Measurements from ENCODE around the gene ALG5.

The ALG5 gene, protein sequence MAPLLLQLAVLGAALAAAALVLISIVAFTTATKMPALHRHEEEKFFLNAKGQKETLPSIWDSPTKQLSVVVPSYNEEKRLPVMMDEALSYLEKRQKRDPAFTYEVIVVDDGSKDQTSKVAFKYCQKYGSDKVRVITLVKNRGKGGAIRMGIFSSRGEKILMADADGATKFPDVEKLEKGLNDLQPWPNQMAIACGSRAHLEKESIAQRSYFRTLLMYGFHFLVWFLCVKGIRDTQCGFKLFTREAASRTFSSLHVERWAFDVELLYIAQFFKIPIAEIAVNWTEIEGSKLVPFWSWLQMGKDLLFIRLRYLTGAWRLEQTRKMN

DNA sequence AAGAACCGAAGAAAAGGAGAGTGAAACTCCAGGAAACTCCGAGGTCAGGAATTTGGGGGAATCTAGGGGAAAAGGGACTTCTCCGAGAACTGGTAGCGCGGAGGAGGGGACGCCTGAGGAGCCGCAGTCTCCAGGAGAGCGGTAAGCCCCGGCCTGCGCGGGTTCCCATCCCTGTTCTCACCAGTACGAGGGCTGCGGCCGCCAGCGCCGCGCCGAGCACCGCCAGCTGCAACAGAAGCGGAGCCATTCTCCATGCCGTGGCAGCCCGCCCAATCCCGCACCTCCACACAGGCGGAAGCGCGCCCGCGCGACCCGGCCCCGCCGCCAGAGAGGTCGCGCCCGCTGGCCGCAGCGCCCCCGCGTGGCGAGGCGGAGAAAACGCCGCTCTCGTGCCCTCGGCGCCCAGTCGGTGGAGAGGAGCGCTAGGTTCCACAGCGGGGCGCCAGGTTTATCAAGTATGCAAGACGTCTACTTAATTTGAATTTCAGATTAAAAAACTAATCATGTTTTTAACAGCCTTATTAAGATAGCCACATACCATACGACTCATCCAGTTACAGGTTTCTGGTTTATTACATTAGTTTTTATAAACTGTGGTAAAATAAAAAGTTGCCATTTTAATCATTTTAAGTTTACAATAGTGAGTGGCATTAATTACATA is at the start of gene ALG5:
Gene ALG5, minus strand, starts transcription at position 287 of the 661 bp plus-strand sequence. Its CDS starts 40 bp downstream, at position 247.
- peak; percentile 94 for DNase-seq (ENCODE audit: low spot score)

DNA sequence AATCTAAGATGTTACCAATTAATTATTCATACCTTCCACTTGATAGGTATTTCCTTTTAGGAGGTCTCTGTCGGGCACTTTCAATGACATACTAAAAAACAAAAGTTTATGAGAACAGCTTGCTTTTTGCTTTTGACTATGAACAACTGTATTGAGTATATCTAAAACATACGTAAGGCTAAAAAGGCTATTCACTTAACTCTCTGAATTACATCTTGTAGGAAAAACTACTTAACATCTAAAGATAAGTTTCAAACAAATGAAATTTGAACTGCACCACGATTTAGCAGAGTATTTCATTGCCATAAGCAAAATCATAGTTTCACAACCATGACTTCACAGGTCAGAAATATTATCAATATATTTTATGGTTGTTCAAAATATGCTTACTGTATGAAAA is 48.7 kb upstream of the ALG5 start:
- DNase-seq (ENCODE audit: low spot score) = no peak

DNA sequence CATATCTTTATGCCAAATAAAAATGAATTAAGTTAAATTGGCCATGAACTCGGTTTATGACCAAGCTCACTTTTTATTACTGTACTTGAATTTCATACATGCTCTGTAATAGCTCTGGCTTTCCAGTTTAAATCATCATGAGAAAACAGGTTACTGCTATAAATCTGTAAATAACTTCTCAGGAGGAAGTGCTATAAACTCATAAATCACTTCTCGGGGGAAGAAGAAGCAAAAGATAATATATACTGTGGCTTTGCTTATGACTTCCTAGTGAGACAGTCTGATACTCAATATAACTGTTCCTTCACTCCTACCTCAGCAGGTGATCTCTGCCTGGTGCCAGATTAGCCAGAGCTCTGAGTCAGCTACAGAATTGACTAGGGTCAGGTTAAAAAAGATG is 47.9 kb upstream of the ALG5 start:
- no peak for DNase-seq (ENCODE audit: low spot score)

DNA sequence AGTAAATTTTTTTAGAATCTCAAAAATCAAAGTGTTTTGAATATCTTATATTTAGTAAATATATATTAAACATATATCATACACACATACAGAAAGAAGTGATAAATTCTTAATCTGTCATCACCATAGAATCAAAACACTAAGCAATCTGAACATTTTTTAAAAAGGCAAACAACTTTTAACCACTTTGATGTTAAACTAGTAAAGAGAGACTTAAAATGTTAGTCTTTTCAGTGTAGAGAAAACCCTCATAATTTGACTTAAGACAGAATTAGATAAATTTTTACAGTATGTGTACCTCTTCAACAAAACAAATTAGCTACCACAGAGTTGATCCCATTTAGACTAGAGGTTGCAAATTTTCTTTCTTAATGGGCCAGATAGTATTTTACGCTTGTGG is 46.9 kb upstream of the ALG5 start:
- no peak for DNase-seq (ENCODE audit: low spot score)

DNA sequence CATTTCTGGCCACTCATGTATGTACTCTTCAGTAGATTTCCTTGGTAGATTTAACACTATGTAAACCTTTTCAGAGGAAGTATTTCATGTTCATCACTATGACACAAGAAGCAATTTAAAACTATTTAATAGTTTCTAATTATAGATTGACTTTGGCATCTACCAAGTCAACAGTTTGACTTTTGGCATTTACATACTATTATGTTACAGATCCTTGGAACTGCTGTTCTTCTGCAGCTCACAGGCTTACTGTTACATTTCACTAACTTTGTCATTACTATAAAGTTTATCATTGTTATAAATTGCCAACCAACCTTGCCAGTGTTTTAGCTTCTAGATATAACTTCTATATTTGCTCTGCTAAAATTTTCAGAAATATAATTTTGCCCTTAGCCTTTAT is 41.6 kb upstream of the ALG5 start:
- DNase-seq (ENCODE audit: low spot score) = no peak

DNA sequence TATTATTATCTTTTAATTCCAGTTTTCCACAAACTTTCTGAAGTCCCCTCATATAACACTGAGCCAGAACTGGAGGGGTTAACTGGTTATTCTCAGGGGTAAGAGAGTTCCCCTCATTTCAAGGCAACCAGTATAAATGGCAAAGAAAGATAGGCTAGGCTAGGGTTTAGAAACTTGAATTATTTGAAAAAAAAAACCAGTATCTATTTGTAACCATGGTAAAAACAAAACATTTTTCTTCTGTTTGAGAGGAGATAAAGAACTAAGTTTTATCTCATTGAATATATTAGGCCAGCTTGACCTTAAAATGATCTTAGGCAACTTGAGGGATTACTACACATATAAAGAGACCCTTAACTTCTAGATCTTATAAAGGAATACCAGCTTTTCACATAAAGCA is 40.8 kb upstream of the ALG5 start:
- no peak for DNase-seq (ENCODE audit: low spot score)

DNA sequence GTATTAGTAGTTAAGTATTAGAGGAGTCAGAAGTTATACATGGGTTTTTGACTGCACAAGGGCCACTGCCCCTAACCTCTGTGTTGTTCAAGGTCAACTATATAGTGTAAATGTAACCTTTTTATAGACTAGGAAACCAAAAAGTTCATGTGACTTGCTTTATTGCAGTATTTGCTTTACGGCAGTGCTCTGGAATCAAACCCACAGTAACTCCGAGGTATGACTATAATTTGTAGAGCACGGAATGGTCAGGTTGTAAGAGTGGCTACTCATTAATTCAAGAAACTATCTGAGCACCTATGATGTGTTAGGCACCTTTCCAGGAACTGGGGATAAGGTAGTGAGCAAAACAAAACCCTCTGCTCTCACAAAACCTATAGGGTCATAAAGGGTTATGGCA is 38.1 kb upstream of the ALG5 start:
- DNase-seq (ENCODE audit: low spot score) = no peak

DNA sequence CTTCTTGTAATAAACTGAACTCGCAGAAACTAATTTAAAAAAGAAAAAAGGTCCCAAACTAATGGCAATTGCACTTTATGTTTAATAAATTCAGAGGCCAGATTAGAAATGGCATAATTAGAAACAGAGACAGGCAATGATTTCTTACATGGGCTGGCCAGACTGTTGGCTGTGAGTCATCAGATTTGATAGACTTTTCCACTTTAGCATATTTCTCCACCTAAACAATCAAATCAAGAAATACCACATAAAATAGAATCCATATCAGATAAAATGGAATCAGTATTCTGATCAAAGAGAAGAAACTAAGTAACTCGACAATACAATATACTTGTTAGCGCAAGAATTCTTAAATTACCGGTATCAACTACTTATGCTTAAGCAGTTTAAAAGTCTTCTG is 30.5 kb upstream of the ALG5 start:
- no peak for DNase-seq (ENCODE audit: low spot score)

DNA sequence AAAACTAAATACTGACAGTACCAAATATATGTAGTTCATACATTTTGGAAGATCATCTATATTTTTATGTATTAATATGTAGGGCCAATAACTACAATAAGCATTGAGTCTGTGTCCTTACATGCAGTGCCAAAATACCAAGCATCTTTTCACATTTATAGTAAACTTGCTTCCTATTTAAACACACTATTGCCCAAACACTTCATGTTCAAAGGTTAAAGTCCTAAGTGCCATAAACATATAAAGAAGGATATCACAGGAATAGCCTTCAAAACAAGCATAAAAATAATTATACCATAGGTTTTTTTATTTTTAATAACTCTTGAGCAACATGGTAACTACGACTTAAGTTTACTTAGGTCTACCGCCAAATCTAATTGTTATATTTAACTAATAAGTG is 28.5 kb upstream of the ALG5 start:
- no peak for DNase-seq (ENCODE audit: low spot score)

DNA sequence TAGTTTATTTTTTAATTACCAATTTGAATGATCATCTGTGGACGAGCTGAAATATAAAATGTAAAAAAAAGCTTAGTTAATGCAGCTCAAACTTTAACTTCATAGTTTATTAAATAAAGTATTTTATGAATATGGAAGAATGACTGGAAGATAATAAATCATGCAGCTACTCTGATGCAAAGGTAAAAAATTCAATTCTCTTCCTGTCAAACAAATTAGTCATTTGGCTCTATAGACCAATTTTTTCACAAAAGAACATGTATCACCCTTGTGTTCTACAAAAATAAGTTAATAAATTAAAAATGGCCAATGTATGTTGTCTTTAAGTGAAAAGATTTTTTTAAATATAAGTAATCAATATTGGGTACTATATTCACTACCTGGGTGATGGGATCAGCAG is 27.6 kb upstream of the ALG5 start:
- DNase-seq (ENCODE audit: low spot score) = no peak

DNA sequence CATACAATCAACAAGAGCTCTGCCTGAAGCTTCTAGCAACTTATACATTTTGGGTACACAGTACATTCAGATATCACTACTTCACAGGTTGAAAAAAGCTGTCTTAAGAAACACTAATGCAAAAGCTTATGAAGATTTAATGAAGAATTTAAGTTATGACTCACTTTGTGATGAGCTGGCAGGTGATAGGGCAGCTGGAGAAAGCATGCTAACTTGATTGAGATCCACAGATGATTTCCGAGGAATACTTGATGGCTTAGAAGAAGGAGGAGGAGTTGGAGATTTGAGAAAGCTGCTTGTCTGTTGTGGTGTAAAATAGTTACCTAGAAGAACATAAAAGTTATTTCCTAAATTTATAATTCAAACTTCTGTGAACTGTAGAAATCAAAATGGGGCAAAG is 24.7 kb upstream of the ALG5 start:
- no peak for DNase-seq (ENCODE audit: low spot score)

DNA sequence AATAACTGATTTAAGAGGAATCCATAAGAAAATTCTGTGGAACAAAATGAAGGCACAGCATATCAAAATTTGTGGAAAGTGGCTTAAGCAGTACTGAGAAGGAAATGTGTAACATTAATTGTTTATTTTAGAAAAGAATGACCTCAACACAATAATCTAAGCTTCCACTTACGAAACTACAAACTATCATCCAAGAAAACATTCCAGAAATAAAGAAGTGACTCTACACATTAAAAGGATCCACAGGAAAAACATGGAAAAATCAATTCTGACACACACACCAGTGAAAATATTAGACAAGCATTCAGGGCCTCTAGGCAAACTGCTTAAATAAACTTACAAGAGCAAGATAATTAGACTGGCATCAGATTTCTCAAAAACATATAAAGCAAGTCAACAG is 15.5 kb upstream of the ALG5 start:
- no peak for DNase-seq (ENCODE audit: low spot score)

DNA sequence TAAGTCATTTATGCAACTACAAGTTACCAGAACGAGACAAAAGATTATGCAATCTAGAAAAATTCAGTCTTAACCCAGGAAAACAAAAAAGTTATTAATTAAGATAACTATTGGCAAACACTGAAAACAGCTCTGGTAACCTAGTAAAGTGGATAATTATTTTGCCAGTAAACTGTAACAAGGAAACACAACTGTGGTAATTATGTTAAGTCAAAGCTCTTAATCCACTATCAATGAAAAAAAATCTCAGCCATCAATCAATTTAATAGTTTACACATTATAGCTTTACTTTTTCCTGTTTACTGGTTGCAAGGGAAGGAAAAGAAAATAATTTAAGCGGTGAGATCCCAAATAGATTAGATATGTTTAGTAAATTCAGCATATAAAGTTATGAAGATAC is 12.6 kb upstream of the ALG5 start:
- DNase-seq (ENCODE audit: low spot score) = no peak

DNA sequence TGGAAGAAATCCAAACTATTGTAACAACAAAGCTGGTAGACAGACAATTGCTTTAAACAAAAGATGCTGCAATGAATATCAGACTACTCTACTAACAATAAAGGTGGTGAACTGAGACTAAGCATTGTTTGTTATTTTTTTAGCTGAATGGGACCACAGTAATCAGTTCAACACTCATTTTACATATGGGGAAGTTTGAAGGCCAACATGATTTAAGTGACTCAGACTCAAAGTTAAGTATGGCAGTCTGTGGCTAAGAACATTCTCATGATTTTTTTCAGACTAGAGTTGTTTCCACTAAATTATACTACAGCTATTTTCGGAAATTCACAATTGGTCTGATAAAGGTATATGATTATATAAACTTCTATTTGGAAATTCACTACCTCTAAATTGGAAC is 11.9 kb upstream of the ALG5 start:
- DNase-seq (ENCODE audit: low spot score) = no peak

DNA sequence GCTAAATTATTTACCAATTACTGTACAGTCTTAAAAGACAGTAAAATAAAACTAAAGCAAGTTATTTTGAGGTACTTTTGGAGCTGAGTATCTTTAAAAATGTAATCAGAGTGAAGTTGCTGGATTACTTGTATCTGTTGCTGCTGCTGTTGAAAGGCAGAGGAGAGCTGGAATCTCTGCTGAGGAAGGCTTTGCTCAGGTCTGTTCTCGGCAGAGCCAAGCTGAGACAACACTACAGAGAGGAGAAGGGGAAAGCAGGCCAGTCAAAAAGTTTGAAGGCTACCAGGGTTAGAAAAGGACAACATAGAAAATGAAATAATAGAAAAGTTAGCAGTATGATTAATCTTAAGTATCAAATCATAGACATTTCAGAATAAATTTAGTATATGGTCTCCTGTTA is 11.3 kb upstream of the ALG5 start:
- DNase-seq (ENCODE audit: low spot score) = no peak

DNA sequence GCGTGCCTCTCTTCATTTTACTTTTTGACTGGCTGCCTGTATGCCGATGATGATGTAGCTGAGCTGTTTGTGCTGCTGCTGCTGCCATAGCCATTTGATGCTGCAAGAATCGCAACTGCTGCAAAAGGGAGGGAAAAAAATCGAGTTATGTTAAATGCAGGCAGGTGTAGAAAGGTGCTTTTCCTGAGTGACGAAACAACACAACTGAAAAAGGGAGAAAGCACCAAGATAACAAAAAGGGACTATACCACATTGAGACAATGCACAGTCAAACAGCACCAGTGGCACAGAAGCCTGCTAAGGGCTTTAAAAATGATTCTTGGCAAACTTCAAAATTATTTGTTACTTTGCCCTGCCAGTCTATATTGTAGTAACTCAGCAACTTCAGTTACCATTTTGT is 10.6 kb upstream of the ALG5 start:
- no peak for DNase-seq (ENCODE audit: low spot score)

DNA sequence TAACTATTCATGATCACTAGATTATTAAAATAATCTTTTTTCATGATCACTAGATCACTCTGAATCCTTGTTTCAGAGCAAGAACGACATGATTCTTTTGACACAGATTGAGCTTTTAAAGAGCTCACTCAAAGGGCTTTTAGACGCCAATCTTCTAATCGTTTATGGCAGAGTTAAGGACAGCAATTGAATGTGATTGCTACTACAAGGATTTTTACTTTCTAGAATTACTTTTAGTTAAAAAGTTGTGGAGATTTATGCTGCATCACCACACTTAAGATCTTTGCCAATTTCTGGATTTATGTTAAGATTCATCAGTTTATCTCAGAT is 2.7 kb upstream of the ALG5 start:
- no peak for DNase-seq (ENCODE audit: low spot score)

DNA sequence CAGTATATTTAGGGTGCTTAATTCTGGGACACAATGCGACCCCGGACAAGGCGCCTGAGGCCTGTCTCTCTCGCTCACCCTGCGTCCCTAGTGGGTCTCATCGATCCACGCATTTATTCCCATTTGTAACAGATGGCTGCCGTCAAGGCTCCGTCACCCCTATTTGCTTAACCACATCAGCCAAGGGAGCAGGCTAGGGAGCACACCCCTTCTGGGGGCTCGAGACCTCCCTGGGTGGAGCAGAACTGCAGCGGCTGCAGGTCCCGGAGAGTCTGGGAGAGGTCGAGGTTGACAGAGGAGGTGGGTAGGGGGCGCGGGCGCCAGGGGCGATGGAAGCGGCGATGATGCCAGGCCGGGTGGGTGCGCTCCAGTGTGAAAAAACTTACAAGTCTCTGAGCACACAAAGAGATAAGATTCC is 507 bp downstream of the ALG5 start:
- peak; percentile 51 for DNase-seq (ENCODE audit: low spot score)

DNA sequence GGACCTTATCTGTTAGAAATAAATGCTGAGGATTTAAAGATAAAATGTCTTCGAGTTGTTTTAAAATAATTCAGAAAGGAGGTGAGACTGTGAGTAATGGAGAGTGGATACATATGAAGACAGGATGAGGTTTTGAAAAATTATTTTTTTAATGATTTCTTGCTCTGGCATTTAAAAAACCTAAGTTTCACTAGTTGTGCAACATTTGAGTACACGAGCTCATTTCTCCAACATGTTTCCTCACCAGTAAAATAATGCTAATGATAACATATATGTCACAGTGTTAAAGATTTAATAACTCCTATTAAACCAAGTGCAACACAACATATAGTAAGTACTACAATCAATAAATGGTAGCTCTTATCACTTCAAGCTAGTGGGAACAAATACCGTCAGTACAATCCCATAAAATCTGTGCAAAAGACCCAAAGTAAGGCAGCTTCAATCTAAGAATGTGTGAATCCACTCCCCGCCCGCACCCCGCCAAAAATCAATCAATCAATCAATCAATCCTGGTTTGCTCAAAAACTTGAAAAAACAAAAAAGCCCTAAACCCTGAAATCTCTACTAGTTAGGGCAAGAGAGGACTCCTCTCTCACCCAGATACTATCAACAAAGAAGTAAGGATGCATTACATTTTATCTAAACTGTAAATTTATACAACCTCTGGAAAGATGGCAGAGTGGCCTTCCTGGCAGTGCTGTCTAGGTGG is 1.3 kb downstream of the ALG5 start:
- DNase-seq (ENCODE audit: low spot score) = no peak

DNA sequence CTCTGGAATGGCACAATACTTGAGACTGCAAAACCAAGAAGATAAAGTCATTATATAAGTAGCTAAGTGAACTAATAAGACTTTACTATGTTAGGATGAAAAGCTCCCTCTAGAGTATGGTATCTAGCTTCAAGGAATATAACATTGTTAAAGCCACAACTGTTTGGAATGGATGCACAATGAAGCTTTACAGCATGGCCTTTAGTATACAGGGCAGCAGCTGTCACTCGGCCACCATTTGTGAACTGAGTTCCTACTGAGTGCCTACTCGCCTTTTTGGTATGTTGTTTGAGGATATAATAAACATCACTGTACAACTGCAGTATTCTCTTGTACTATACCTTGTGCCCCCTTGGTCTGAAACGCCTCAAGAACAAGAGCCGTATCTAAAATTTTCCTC is 6.8 kb downstream of the ALG5 start:
- no peak for DNase-seq (ENCODE audit: low spot score)

DNA sequence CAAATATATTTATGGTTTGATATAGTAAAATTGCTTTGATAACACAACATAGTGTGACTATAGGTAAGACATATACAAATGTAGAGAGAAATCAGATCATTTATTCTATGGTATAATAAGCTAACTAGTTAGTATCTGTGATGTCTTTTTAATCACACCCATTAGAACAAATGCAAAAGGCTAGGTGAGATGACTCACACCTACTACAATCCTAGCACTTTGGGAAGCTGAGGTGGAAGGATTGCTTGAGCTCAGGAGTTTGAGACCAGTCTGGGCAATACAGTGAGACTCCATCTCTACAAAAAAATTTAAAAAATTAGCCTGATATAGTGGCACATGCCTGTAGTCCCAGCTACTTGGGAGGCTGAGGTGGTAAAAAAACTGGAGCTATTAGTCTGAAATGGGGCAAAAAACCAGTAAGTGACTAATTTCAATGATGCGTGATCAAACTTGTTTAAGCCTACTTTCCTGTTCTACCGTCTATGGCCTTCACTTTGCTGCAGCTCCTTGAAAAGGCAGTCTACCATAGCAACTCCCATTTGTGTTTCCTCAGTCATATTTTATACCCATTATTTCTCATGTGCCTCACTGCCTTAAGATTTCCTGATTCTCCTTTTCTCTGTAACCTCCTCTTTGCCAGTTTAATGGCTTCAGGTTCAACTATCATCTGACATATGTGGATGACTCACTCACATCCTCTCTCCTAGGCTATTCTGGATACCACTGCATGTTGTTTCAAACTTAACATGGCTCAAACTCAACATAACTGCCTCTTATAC is 12.5 kb downstream of the ALG5 start:
- DNase-seq (ENCODE audit: low spot score) = no peak

DNA sequence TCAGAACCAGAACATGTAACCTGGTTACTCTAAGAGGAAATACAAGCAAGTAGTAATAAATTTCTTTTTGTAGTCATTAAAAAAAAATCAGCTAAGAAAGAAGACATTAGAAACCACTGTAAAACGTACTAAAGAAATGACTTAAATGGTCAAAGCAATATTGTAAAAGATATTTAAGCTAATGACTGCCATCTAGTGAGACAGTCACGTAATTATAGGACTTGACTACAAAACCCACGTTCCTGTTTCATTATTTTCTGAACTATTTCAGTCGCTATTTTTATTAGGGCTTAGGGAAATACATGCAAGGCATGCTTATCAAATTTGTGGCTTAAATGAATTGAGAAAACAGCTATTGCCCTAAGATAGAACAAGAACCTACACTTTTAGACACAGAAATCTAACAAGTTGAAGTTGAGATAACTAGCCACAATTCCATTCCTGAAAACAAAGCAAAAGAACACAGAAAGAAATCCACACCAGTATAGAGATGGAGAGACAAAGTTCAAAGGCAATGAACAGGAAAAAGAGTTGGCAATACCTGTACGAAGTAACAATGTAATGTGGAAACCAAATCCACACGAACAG is 17.9 kb downstream of the ALG5 start:
- DNase-seq (ENCODE audit: low spot score) = peak; percentile 45

All from D341Med (cell line).